Activated T-cell treated with anti-CD3 and anti-CD28 coated beads, Interleukin-2, amount 50 U/mL, for 24 hours (primary cell): Measurements from ENCODE around the gene KRT82.

Source experiments
- DNase-seq: peaks from one replicate; pipeline ENCODE4 v3.0.0-alpha.2; 2020
- H3K27ac Mint-ChIP-seq: 2 replicates; pipeline ENCODE4 v1.8.0; 2020; ENCODE audit warnings: mild to moderate bottlenecking, mixed read lengths
- H3K27me3 Mint-ChIP-seq: 2 replicates; pipeline ENCODE4 v1.8.0; 2020; ENCODE audit warnings: mixed read lengths
- H3K36me3 Mint-ChIP-seq: 2 replicates; pipeline ENCODE4 v1.8.0; 2020; ENCODE audit warnings: low read depth, mixed read lengths
- H3K4me1 Mint-ChIP-seq: 2 replicates; pipeline ENCODE4 v1.8.0; 2020; ENCODE audit warnings: low read depth, mixed read lengths
- H3K4me3 Mint-ChIP-seq: 2 replicates; pipeline ENCODE4 v1.8.0; 2020; ENCODE audit warnings: mild to moderate bottlenecking, moderate library complexity, mixed read lengths
- H3K9me3 Mint-ChIP-seq: 2 replicates; pipeline ENCODE4 v1.8.0; 2020; ENCODE audit warnings: mixed read lengths

Gene KRT82

DNA sequence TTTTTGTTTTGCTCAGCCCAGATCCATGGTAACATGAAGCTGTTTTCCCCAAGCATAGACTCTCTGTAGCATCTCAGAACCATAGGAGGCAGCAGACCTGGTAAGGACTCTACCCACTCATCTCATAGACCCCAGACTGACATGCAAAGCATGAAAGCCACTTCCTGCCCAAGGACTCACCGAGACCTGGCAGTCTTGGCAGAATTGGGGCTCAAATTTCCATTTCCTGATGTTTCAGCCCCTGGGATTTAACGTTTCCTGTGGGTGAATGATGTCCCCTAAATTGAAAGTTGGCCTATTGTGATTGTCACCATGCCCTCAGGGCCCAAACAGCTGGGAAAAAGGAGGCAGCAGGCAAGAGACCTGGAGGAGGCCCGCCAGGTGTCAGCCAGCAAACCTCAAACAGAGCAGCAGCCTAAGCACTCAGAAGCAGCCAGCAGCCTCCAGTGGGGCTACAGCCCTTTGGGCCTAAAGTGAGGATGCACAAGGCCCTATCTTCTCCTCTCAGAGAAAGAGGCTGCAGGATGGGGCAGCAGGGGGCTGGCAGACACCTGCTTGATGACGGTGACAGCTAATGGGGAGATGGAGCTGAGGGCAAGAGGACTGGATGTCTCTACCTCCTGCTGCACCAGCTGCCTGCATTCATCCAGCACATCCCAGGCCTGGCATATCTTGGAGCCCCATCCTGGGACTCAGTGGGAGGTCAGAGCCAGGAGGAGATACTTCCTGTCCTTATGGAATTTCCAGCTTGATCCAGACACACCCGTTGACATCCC lies 47.4 kb downstream of the KRT82 start:
- H3K27ac Mint-ChIP-seq: peak overlapping the region; percentile 65
- H3K4me3 Mint-ChIP-seq: no peak overlapping the region

GRCh38 chr12:52356762-52357580 lies 49.2 kb downstream of the KRT82 start:
- DNase-seq: peak; percentile 9
- Mint-ChIP-seq H3K36me3 (no peaks in the 10 kb centered on the region), H3K27ac (no peak overlapping the region), H3K9me3 (no peaks in the 10 kb centered on the region), H3K4me3 (no peak overlapping the region), H3K27me3 (no peaks in the 10 kb centered on the region), H3K4me1 (peaks cover 30% of the 10 kb centered on the region)

More for the DNA sequence above, 47.4 kb downstream of the KRT82 start:
- peaks cover 22% of the 10 kb centered on the region for H3K4me1 Mint-ChIP-seq
- H3K27me3 Mint-ChIP-seq: no peaks in the 10 kb centered on the region
- no peaks in the 10 kb centered on the region for H3K36me3 Mint-ChIP-seq
- DNase-seq: peak; percentile 42
- no peaks in the 10 kb centered on the region for H3K9me3 Mint-ChIP-seq

DNA sequence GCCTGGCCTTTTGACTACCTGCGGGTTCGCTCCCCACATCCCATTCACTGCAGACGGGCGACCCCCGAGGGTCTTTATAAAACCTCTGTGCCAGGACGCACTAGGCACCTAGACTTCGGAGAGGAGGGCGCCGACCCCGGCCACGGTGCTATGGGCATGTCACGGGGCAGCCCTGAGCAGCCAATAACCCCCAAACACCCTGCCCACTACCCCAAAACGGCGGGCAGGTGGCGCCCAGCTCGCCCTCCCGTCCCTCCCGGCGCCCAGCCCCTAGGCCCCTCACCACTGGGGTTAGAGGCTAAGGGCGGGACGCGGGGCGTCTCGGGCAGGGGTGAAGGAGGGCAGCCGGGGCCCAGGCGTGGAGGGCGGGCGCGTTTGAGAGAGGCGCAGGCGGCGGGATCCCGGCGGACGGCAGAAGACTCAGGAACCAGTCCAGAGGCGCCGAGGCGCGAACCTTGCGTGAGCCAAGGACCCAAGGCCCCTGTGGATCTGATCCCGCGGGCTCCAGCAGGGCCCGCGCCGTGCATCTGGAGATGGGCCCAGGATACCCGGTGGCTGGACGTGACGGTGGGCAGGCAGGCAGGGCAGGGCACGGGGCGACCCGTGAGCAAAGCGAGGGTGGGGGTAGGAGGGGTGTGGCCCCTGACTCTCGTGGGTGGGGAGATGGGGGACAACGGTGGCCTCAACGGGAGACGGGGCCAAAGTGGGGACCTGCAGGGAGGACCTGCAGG lies 49.9 kb downstream of the KRT82 start:
- peak; percentile 27 for DNase-seq
- Mint-ChIP-seq H3K9me3 (no peaks in the 10 kb centered on the region), H3K4me3 (no peak overlapping the region), H3K27me3 (no peaks in the 10 kb centered on the region), H3K27ac (no peak overlapping the region), H3K4me1 (peaks cover 34% of the 10 kb centered on the region), H3K36me3 (no peaks in the 10 kb centered on the region)

DNA sequence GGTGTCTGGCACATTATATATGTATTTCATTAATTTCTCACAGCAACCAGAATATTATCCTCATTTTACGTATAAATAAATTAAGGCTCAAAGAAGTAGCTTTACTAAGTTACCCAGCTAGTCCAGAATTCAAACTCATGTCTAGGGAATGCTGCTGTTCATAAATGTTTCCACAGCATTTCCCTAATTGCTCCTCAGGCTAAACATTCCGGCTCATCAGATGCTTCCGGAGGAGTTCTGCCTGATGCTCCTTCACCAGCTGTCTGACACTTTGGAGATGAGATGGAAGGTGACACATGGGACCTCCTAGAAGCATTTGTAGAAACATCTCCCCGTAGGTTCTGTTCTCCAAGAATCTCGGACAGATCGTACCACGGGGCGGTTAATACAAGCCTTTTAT lies 51.0 kb downstream of the KRT82 start:
- H3K9me3 Mint-ChIP-seq: no peaks in the 10 kb centered on the region
- peak; percentile 15 for DNase-seq
- H3K4me1 Mint-ChIP-seq: peaks cover 41% of the 10 kb centered on the region
- H3K4me3 Mint-ChIP-seq: no peak overlapping the region
- no peaks in the 10 kb centered on the region for H3K36me3 Mint-ChIP-seq
- H3K27ac Mint-ChIP-seq: no peak overlapping the region
- H3K27me3 Mint-ChIP-seq: no peaks in the 10 kb centered on the region

- H3K4me1 Mint-ChIP-seq: peaks cover 37% of the 10 kb centered on the region
- no peaks in the 10 kb centered on the region for H3K9me3 Mint-ChIP-seq
These were observed 51.9 kb downstream of the KRT82 start for GRCh38 chr12:52354200-52354599.

DNA sequence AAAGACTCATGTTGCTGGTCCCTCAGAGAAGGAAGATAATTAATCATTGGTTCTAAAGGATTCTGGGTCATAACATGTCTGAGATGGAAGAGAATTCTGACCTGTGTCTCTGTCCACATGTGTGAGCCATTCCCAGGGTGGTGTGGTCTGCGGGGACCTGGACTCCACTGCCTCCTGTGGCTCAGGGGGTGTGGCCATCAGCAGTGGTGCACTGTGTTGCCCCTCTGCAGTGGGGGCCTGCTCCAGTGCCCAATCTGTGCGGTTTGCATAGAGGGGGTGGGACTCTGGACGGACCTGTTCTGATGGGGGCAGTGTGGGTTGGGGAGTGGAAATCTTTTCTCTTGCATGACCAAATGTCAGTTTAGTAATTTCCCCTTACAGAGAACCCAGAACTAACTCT lies 52.4 kb downstream of the KRT82 start:
- Mint-ChIP-seq H3K36me3 (no peaks in the 10 kb centered on the region), H3K27ac (no peak overlapping the region), H3K4me1 (peaks cover 34% of the 10 kb centered on the region), H3K9me3 (no peaks in the 10 kb centered on the region), H3K4me3 (no peak overlapping the region), H3K27me3 (no peaks in the 10 kb centered on the region)
- peak; percentile 12 for DNase-seq

More at GRCh38 chr12:52354200-52354599, 51.9 kb downstream of the KRT82 start:
- Mint-ChIP-seq H3K27me3 (no peaks in the 10 kb centered on the region), H3K4me3 (no peak overlapping the region), H3K36me3 (no peaks in the 10 kb centered on the region), H3K27ac (no peak overlapping the region)
- no peak for DNase-seq

DNA sequence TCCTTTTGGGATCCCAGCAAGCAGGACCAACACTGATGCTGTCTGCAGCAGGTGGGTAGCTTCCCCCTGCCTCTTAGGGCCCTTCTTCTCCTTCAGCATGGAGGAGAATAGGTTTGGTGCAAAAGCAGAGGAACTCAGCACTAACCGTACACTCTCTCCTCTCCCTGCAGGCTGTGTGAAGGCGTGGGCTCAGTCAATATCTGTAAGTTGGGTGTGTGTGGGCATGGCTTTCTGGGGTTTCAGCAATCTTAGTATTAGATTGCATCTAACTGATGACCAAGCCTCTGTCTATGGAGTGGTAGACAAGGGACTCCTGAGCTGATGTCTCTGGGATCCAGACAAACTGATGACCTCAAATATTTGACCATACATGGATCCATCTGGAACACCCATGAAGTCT lies 53.2 kb downstream of the KRT82 start:
- Mint-ChIP-seq H3K9me3 (no peaks in the 10 kb centered on the region), H3K27me3 (no peaks in the 10 kb centered on the region), H3K36me3 (no peaks in the 10 kb centered on the region), H3K4me1 (peaks cover 26% of the 10 kb centered on the region), H3K27ac (no peak overlapping the region), H3K4me3 (no peak overlapping the region)
- DNase-seq: no peak

GRCh38 chr12:52351196-52352059 lies 54.7 kb downstream of the KRT82 start:
- no peaks in the 10 kb centered on the region for H3K36me3 Mint-ChIP-seq
- peak; percentile 54 for DNase-seq
- peaks cover 22% of the 10 kb centered on the region for H3K4me1 Mint-ChIP-seq
- H3K27me3 Mint-ChIP-seq: no peaks in the 10 kb centered on the region
- H3K4me3 Mint-ChIP-seq: no peak overlapping the region
- H3K9me3 Mint-ChIP-seq: no peaks in the 10 kb centered on the region
- H3K27ac Mint-ChIP-seq: no peak overlapping the region

DNA sequence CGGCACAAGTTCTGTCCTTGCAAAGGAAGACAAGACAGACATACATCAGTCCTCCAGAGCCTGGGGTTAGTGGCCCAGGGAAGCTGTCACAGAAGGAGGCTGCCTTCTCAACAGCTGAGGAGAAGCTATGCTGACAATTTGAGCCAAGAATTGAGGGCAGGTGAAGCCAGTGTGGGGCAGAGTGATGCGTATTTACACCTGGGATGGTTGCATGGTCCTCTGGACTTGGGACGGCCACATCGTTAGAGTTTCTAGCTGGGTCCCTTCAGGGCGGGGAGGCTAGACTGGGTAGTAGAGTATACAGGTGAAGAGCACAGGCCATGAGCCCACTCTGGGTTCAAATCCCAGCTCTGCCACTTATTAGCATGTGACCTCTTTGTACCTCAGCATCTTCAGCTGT lies 55.3 kb downstream of the KRT82 start:
- Mint-ChIP-seq H3K4me3 (no peak overlapping the region), H3K27ac (no peak overlapping the region), H3K4me1 (peaks cover 22% of the 10 kb centered on the region), H3K27me3 (no peaks in the 10 kb centered on the region), H3K9me3 (no peaks in the 10 kb centered on the region), H3K36me3 (no peaks in the 10 kb centered on the region)
- no peak for DNase-seq

GRCh38 chr12:52350021-52350620 lies 56.0 kb downstream of the KRT82 start:
- H3K9me3 Mint-ChIP-seq: no peaks in the 10 kb centered on the region
- DNase-seq: no peak
- no peaks in the 10 kb centered on the region for H3K36me3 Mint-ChIP-seq
- H3K4me3 Mint-ChIP-seq: no peak overlapping the region
- H3K27ac Mint-ChIP-seq: no peak overlapping the region
- H3K27me3 Mint-ChIP-seq: no peaks in the 10 kb centered on the region
- H3K4me1 Mint-ChIP-seq: peaks cover 22% of the 10 kb centered on the region

DNA sequence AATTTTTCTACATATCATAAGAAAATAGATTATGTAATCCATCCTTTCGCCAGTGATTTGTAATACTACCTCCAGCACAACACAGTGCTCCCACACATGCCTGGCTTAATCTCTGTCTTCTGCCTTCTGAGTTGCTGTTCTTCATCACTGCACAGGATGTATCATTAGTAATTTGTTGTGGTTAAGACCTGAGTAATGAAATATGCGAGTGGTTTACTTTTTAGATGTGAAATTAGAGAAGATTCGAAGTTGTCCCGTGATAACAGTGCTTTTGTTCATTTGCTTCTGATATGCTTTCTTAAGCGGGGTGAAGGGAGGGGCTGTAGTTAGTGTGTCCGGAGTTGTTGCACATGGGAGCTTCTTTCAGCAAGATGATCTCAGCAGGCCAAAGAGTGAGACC lies 56.9 kb downstream of the KRT82 start:
- Mint-ChIP-seq H3K4me1 (peaks cover 22% of the 10 kb centered on the region), H3K4me3 (no peak overlapping the region), H3K36me3 (no peaks in the 10 kb centered on the region), H3K27ac (no peak overlapping the region), H3K9me3 (no peaks in the 10 kb centered on the region), H3K27me3 (no peaks in the 10 kb centered on the region)
- no peak for DNase-seq

- Mint-ChIP-seq H3K4me3 (no peak overlapping the region), H3K27ac (no peak overlapping the region), H3K27me3 (no peaks in the 10 kb centered on the region), H3K4me1 (peaks cover 20% of the 10 kb centered on the region), H3K9me3 (no peaks in the 10 kb centered on the region), H3K36me3 (no peaks in the 10 kb centered on the region)
- no peak for DNase-seq
These were observed 58.3 kb downstream of the KRT82 start for GRCh38 chr12:52347551-52348510.

DNA sequence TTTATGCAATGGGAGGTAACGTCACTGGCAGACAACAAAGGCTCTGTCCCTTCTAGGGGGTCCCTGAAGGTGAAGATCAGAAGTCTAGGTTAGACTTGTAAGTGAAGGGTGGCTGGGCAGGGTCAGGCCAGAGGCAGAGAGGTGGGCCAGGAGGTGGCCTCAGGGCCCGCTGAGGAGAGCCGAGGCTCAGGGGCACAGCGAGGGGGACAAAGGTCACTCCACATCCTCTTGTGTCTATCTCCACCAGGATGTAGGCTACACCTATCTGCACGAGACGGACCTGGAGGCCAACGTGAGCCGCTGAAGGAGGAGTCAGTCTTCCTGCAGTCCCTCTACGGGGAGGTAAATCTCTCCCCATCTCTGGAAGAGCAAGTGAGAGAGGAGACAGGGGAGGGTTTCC lies 59.1 kb downstream of the KRT82 start:
- H3K4me1 Mint-ChIP-seq: peaks cover 14% of the 10 kb centered on the region
- no peak overlapping the region for H3K4me3 Mint-ChIP-seq
- H3K27ac Mint-ChIP-seq: no peak overlapping the region
- no peaks in the 10 kb centered on the region for H3K9me3 Mint-ChIP-seq
- H3K27me3 Mint-ChIP-seq: no peaks in the 10 kb centered on the region
- DNase-seq: no peak
- no peaks in the 10 kb centered on the region for H3K36me3 Mint-ChIP-seq
